NT2/D1 (cell line): Measurements from ENCODE around the gene SMIM43.

ENCODE experiments used
- SUZ12 ChIP-seq: IDR thresholded peaks from 2 replicates; pipeline ENCODE4 v1.6.1; 2011; ENCODE audit not compliant: insufficient read length, insufficient read depth; ENCODE audit errors: extremely low read depth
- YY1 ChIP-seq: IDR thresholded peaks from 2 replicates; pipeline ENCODE4 v1.6.1; 2011; ENCODE audit not compliant: insufficient read length, insufficient read depth
- ZNF274 ChIP-seq: IDR thresholded peaks from 2 replicates; pipeline ENCODE4 v1.6.1; 2011; ENCODE audit warnings: mild to moderate bottlenecking, low read depth, low read length

DNA sequence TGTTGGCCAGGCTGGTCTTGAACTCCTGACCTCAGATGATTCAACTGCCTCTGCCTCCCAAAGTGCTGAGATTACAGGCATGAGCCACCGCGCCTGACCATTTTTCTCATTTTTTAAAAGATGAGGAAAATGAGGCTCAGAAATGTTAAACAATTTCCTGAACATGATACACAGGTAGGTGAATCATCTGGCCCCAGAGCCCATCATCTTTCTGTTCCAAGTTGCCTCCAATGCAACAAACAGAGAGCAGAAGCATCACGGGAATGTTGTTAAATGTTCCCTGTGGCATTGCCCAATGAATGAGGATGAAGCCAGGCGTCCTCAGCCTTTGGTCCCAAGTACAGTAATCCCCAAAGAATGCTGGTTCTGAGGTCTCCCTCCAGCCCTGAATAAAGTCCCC is 36.9 kb downstream of the SMIM43 start:
- no peak for TF ChIP-seq ZNF274
- no peak for TF ChIP-seq YY1
- TF ChIP-seq SUZ12, result no peak
